H9 (cell line): ENCODE results near the gene G3BP2. TPM values are rescaled to one million over a fixed set of nuclear protein-coding genes. Genes with fewer than 3 reads are reported as not detected.

ENCODE experiments used
- DNase-seq: peaks from one replicate; pipeline ENCODE4 v3.0.0-alpha.2; 2017
- H2AFZ ChIP-seq: one replicate; pipeline ENCODE4 v1.6.1; 2013; ENCODE audit warnings: mild to moderate bottlenecking, low read length, control low read depth, moderate library complexity
- H2AK5ac ChIP-seq: 2 replicates; pipeline ENCODE4 v1.6.1; 2013; ENCODE audit warnings: low read length, control low read depth, mixed read lengths; ENCODE audit not compliant: insufficient read length
- H2BK120ac ChIP-seq: one replicate; pipeline ENCODE4 v1.6.1; 2013; ENCODE audit warnings: low read depth, mild to moderate bottlenecking, low read length, control low read depth, inconsistent platforms; ENCODE audit not compliant: poor library complexity, severe bottlenecking
- H2BK12ac ChIP-seq: 2 replicates; pipeline ENCODE4 v1.6.1; 2013; ENCODE audit warnings: low read length, control low read depth, mixed read lengths, low read depth; ENCODE audit not compliant: insufficient read length
- H2BK15ac ChIP-seq: 2 replicates; pipeline ENCODE4 v1.6.1; 2013; ENCODE audit warnings: low read depth, low read length, control low read depth
- H2BK20ac ChIP-seq: one replicate; pipeline ENCODE4 v1.6.1; 2013; ENCODE audit warnings: low read depth, mild to moderate bottlenecking, low read length, control low read depth, inconsistent platforms; ENCODE audit not compliant: poor library complexity, severe bottlenecking
- H2BK5ac ChIP-seq: 2 replicates; pipeline ENCODE4 v1.6.1; 2013; ENCODE audit warnings: low read length, control low read depth, mixed read lengths; ENCODE audit not compliant: insufficient read length
- H3K14ac ChIP-seq: 2 replicates; pipeline ENCODE4 v1.6.1; 2013; ENCODE audit warnings: low read length, control low read depth; ENCODE audit not compliant: insufficient read depth
- H3K18ac ChIP-seq: 2 replicates; pipeline ENCODE4 v1.6.1; 2013; ENCODE audit warnings: low read depth, mild to moderate bottlenecking, mixed read lengths, low read length, control low read depth; ENCODE audit not compliant: insufficient read length
- H3K23ac ChIP-seq: 2 replicates; pipeline ENCODE4 v1.6.1; 2013; ENCODE audit warnings: low read length, control low read depth, mixed read lengths, low read depth; ENCODE audit not compliant: insufficient read length
- H3K23me2 ChIP-seq: 2 replicates; pipeline ENCODE4 v1.6.1; 2013; ENCODE audit warnings: low read depth, mild to moderate bottlenecking, mixed read lengths, low read length, control low read depth; ENCODE audit not compliant: insufficient read length, poor library complexity, severe bottlenecking
- H3K27ac ChIP-seq: 2 replicates; pipeline ENCODE4 v1.5.1; 2013; ENCODE audit warnings: low read length, control low read depth, mixed read lengths, low read depth; ENCODE audit not compliant: insufficient read length
- H3K27me3 ChIP-seq: 2 replicates; pipeline ENCODE4 v1.6.1; 2013; ENCODE audit warnings: low read length, control low read depth, inconsistent platforms; ENCODE audit not compliant: insufficient read depth
- H3K4ac ChIP-seq: 2 replicates; pipeline ENCODE4 v1.6.1; 2013; ENCODE audit warnings: low read depth, mild to moderate bottlenecking, control low read depth, inconsistent platforms, low read length, moderate library complexity
- H3K4me1 ChIP-seq: 2 replicates; pipeline ENCODE4 v1.6.1; 2013; ENCODE audit warnings: low read length, control low read depth, inconsistent platforms; ENCODE audit not compliant: insufficient read depth
- H3K4me2 ChIP-seq: 2 replicates; pipeline ENCODE4 v1.6.1; 2013; ENCODE audit warnings: low read length, control low read depth, mixed read lengths; ENCODE audit not compliant: insufficient read length, insufficient read depth
- H3K56ac ChIP-seq: 2 replicates; pipeline ENCODE4 v1.6.1; 2013; ENCODE audit warnings: low read depth, mild to moderate bottlenecking, mixed read lengths, low read length, control low read depth; ENCODE audit not compliant: insufficient read length
- H3K79me1 ChIP-seq: 2 replicates; pipeline ENCODE4 v1.6.1; 2013; ENCODE audit warnings: low read depth, mild to moderate bottlenecking, moderate library complexity, low read length, control low read depth, inconsistent platforms; ENCODE audit not compliant: insufficient read depth, poor library complexity, severe bottlenecking
- H3K79me2 ChIP-seq: 2 replicates; pipeline ENCODE4 v1.6.1; 2013; ENCODE audit warnings: low read length, control low read depth, inconsistent platforms; ENCODE audit not compliant: insufficient read depth
- H3K9ac ChIP-seq: 2 replicates; pipeline ENCODE4 v1.6.1; 2013; ENCODE audit warnings: low read length, control low read depth, mixed read lengths; ENCODE audit not compliant: insufficient read length; ENCODE audit errors: extremely low read depth
- H3K9me3 ChIP-seq: one replicate; pipeline ENCODE4 v1.6.1; 2013; ENCODE audit warnings: low read depth, low read length, inconsistent platforms; ENCODE audit not compliant: control insufficient read depth
- H3T11ph ChIP-seq: one replicate; pipeline ENCODE4 v1.6.1; 2013; ENCODE audit warnings: mild to moderate bottlenecking, low read length, control low read depth, inconsistent platforms
- H4K20me1 ChIP-seq: one replicate; pipeline ENCODE4 v1.6.1; 2013; ENCODE audit not compliant: control insufficient read depth, insufficient read length, insufficient read depth
- H4K5ac ChIP-seq: 2 replicates; pipeline ENCODE4 v1.6.1; 2013; ENCODE audit warnings: low read depth, mild to moderate bottlenecking, mixed read lengths, low read length, control low read depth; ENCODE audit not compliant: insufficient read length
- H4K8ac ChIP-seq: replicated peaks from 2 replicates; pipeline ENCODE4 v1.6.1; 2013; ENCODE audit warnings: low read length, control low read depth, mixed read lengths, low read depth; ENCODE audit not compliant: insufficient read length
- H4K91ac ChIP-seq: 2 replicates; pipeline ENCODE4 v1.6.1; 2013; ENCODE audit warnings: low read depth, mild to moderate bottlenecking, moderate library complexity, mixed read lengths, low read length, control low read depth; ENCODE audit not compliant: insufficient read length
- H3K27ac Mint-ChIP-seq, 3 experiments: 2 replicates in 2 of 3; 3 replicates in 1 of 3; pipeline ENCODE4 v1.8.0; 2020 to 2021; ENCODE audit warnings: mixed read lengths in 3 of 3, mild to moderate bottlenecking in 1 of 3, moderate library complexity in 1 of 3
- H3K27me3 Mint-ChIP-seq: 2 replicates; pipeline ENCODE4 v1.8.0; 2021; ENCODE audit warnings: low read depth, mild to moderate bottlenecking, moderate library complexity, mixed read lengths
- H3K36me3 Mint-ChIP-seq, 3 experiments: 2 replicates in 2 of 3; 3 replicates in 1 of 3; pipeline ENCODE4 v1.8.0; 2020 to 2021; ENCODE audit warnings: low read depth in 3 of 3, mixed read lengths in 3 of 3; ENCODE audit not compliant: insufficient read depth in 1 of 3
- H3K4me1 Mint-ChIP-seq, 2 experiments: 2 replicates each; pipeline ENCODE4 v1.8.0; 2020; ENCODE audit warnings: mixed read lengths in 2 of 2
- H3K4me3 Mint-ChIP-seq, 2 experiments: 2 replicates in 1 of 2; 3 replicates in 1 of 2; pipeline ENCODE4 v1.8.0; 2020 to 2021; ENCODE audit warnings: mild to moderate bottlenecking in 2 of 2, mixed read lengths in 2 of 2, moderate library complexity in 1 of 2
- H3K9me3 Mint-ChIP-seq, 2 experiments: 2 replicates in 1 of 2; 3 replicates in 1 of 2; pipeline ENCODE4 v1.8.0; 2020; ENCODE audit warnings: mild to moderate bottlenecking in 2 of 2, mixed read lengths in 2 of 2, moderate library complexity in 1 of 2
- CTCF ChIP-seq: fragments of 200-600 bp; sonication (generic); conservative IDR thresholded peaks from 3 replicates; pipeline ENCODE4 v1.8.0; 2021; ENCODE audit warnings: antibody characterized with exemption, mild to moderate bottlenecking
- WGBS: extraction: QIAGEN DNeasy Blood & Tissue Kit; methylation state at CpG from one replicate; pipeline ENCODE4 v1.1.7; 2013; ENCODE audit warnings: missing lambda C conversion rate, low lambda C conversion rate, mixed read lengths; ENCODE audit not compliant: insufficient read length; ENCODE audit errors: extremely low coverage; 5-methylcytosine and 5-hydroxymethylcytosine counted together
- total RNA-seq: library from RNA; stranded (reverse); gene quantifications from 2 replicates; pipeline ENCODE4 v1.2.1, GENCODE V29; 2021

The G3BP2 gene
- total RNA-seq, 1 experiment from 2014 or later = 405 TPM

DNA sequence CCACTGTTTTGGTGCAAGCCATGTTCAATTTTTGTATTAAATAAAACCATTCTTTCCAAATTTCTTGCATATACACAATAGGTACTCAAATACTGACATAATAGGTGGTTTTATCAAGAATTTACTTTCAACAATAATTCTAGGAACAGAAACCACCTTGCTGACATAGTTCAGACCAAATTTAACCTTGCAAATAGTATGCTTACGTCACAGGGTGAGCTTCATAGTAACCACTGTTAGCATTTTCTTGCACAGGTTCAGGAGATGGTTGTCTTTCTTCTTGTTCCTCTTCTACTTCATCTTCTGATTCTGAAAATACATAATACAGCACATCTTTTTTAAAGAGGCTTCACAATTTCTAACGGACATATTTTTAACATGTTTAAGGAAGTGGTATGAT is 17.6 kb downstream of the G3BP2 start:
- no peaks in the 10 kb centered on the region for H3K79me1 ChIP-seq
- Mint-ChIP-seq H3K27me3 (no peaks in the 10 kb centered on the region), H3K27ac (peak overlapping the region in 1 of 3 experiments; percentile 70; a peak in 3 of 7 replicates), H3K4me1 (peaks cover 7 to 9% of the 10 kb centered on the region in 2 experiments; a peak in 3 of 4 replicates), H3K4me3 (no peak overlapping the region), H3K9me3 (no peaks in the 10 kb centered on the region), H3K36me3 (peaks cover 37 to 90% (median 86%) of the 10 kb centered on the region in 3 experiments; a peak in 6 of 7 replicates)
- H3K18ac ChIP-seq = no peak overlapping the region
- H3K27ac ChIP-seq = no peak overlapping the region
- H2BK15ac ChIP-seq = no peak overlapping the region
- no peak overlapping the region for H2BK5ac ChIP-seq
- WGBS = no CpG with 5 or more reads among the region's 2 CpGs
- H2BK12ac ChIP-seq = no peak overlapping the region
- no peak overlapping the region for H2AK5ac ChIP-seq
- no peak overlapping the region for H3K9ac ChIP-seq
- no peaks in the 10 kb centered on the region for H4K20me1 ChIP-seq
- no peak overlapping the region for H2BK120ac ChIP-seq
- H2BK20ac ChIP-seq = no peak overlapping the region
- H4K91ac ChIP-seq = no peak overlapping the region
- H3K79me2 ChIP-seq = no peaks in the 10 kb centered on the region; the same call in 1 of the 2 replicates
- no peaks in the 10 kb centered on the region for H3K27me3 ChIP-seq
- no peak overlapping the region for H3K14ac ChIP-seq
- H3K4me2 ChIP-seq = no peak overlapping the region
- DNase-seq = no peak
- TF ChIP-seq CTCF = no peak
- no peak overlapping the region for H4K5ac ChIP-seq
- H3K4ac ChIP-seq = no peak overlapping the region
- H3K4me1 ChIP-seq = no peaks in the 10 kb centered on the region
- no peaks in the 10 kb centered on the region for H3K9me3 ChIP-seq
- no peak overlapping the region for H3K23ac ChIP-seq
- H3K56ac ChIP-seq = no peak overlapping the region
- H4K8ac ChIP-seq = no peak overlapping the region
- H3T11ph ChIP-seq = no peak overlapping the region
- H3K23me2 ChIP-seq = no peaks in the 10 kb centered on the region
- H2AFZ ChIP-seq = no peak overlapping the region
